Activated naive CD8-positive, alpha-beta T cell treated with anti-CD3 and anti-CD28 coated beads, Interleukin-2, amount 50 U/mL, for 24 hours (primary cell): Measurements from ENCODE around the gene LAMTOR3.
A peak's percentile ranks its signal among the peaks of the same experiment; 100 is the strongest.

Experiments
- ATAC-seq: fragments of 150-1000 bp; cut with Tn5 transposase; one replicate; pipeline ENCODE4 v1.10.0; 2021
- DNase-seq: peaks from one replicate; pipeline ENCODE4 v3.0.0; 2021
- H3K27ac Mint-ChIP-seq: one replicate; pipeline ENCODE4 v1.8.0; 2021; ENCODE audit warnings: mild to moderate bottlenecking, mixed read lengths
- H3K27me3 Mint-ChIP-seq: one replicate; pipeline ENCODE4 v1.8.0; 2021; ENCODE audit warnings: mixed read lengths
- H3K36me3 Mint-ChIP-seq: one replicate; pipeline ENCODE4 v1.8.0; 2021; ENCODE audit warnings: low read depth, mixed read lengths
- H3K4me1 Mint-ChIP-seq: one replicate; pipeline ENCODE4 v1.8.0; 2021; ENCODE audit warnings: mixed read lengths
- H3K4me3 Mint-ChIP-seq: one replicate; pipeline ENCODE4 v1.8.0; 2021; ENCODE audit warnings: mild to moderate bottlenecking, moderate library complexity, mixed read lengths
- H3K9me3 Mint-ChIP-seq: one replicate; pipeline ENCODE4 v1.8.0; 2021; ENCODE audit warnings: mixed read lengths

Gene LAMTOR3, protein sequence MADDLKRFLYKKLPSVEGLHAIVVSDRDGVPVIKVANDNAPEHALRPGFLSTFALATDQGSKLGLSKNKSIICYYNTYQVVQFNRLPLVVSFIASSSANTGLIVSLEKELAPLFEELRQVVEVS

DNA sequence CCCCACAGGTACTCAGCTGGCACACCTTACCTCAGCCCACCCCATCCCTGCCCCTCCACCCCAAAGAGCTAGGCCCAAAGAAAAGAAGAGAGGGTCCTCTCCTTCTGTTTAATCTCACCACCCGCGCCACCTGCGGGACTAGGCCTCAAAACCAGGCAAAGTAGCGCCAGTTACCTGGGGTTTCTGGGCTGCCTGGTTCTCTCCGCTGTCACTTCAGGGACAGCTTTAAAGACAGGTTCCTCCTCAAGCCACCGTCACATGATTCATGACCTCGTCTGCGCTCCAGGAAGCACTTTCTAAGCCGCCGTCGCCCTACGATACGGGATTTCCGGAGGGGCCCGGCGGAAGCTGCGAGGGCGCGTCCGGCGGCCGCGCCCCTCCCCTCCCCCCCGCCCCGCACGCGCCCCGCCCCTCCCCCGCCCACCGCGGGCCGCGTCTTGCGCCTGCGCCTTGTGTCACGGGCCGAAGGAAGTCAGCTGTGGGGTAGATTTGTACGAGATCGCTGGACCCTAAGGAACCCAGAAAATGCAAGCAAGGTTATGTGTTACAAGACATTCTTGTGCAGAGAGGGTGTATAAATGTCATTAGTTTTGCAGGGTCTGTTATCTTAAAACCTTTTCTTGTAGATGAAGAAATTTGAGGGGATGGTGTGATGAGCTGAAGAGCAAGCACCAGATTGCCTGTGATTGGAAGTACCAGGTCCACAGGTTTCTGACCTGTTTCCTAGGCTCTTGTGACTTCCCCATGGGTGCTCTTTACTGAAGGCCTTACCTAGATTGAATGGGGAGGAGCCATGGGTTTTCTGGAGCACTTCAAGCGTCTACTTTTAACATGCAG lies at the start of gene LAMTOR3:
Gene LAMTOR3, minus strand, starts transcription at position 267 of the 837 bp plus-strand sequence. CDS start 464 bp downstream, outside the sequence.
- Mint-ChIP-seq H3K27ac (peak within 1 kb of the TSS; percentile 95), H3K4me1 (peaks cover 42% of the 10 kb centered on the region), H3K4me3 (peak within 1 kb of the TSS; percentile 97), H3K9me3 (no peaks in the 10 kb centered on the region), H3K36me3 (peaks cover 11% of the 10 kb centered on the region), H3K27me3 (no peaks in the 10 kb centered on the region)
- ATAC-seq = peak; percentile 100
- peak; percentile 86 for DNase-seq

- Mint-ChIP-seq H3K4me3 (no peak overlapping the region), H3K27ac (peak overlapping the region; percentile 28), H3K36me3 (peaks cover 65% of the 10 kb centered on the region), H3K4me1 (peaks cover 42% of the 10 kb centered on the region), H3K9me3 (peaks cover 14% of the 10 kb centered on the region), H3K27me3 (no peaks in the 10 kb centered on the region)
- ATAC-seq (no peak), DNase-seq (no peak)
These were observed 44.1 kb upstream of the LAMTOR3 start for GRCh38 chr4:99938243-99938753.

- no peak overlapping the region for H3K4me3 Mint-ChIP-seq
- DNase-seq (no peak), ATAC-seq (no peak)
- H3K27ac Mint-ChIP-seq = no peak overlapping the region
- H3K36me3 Mint-ChIP-seq = peaks cover 61% of the 10 kb centered on the region
- H3K9me3 Mint-ChIP-seq = peaks cover 11% of the 10 kb centered on the region
- peaks cover 38% of the 10 kb centered on the region for H3K4me1 Mint-ChIP-seq
- H3K27me3 Mint-ChIP-seq = no peaks in the 10 kb centered on the region
These were observed 40.7 kb upstream of the LAMTOR3 start for GRCh38 chr4:99934891-99935290.

GRCh38 chr4:99927566-99927965 lies 33.3 kb upstream of the LAMTOR3 start:
- H3K4me1 Mint-ChIP-seq = peaks cover 19% of the 10 kb centered on the region
- H3K27ac Mint-ChIP-seq = no peak overlapping the region
- ATAC-seq (no peak), DNase-seq (no peak)
- no peak overlapping the region for H3K4me3 Mint-ChIP-seq
- H3K36me3 Mint-ChIP-seq = peaks cover 31% of the 10 kb centered on the region
- H3K27me3 Mint-ChIP-seq = no peaks in the 10 kb centered on the region
- H3K9me3 Mint-ChIP-seq = no peaks in the 10 kb centered on the region

DNA sequence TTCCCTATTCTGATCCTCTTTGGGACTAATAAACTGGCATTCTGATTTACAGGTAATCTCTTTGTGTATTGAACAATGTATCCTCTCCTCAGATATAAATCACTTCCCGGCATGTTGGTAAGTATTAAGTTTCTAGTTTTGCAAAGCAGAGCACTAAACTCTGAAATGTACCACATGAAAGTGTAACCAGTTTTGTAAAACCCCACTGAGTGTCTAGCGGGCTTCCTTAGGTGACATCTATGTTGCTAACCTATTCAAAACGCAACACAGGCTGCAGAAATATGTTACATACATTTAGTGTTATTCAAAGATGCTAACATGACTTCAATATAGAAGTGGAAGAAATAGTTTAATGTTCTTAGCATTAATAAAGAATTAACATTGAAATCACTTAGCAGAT lies 26.9 kb upstream of the LAMTOR3 start:
- Mint-ChIP-seq H3K27ac (no peak overlapping the region), H3K9me3 (peaks cover 8% of the 10 kb centered on the region), H3K4me1 (peaks cover 13% of the 10 kb centered on the region), H3K27me3 (no peaks in the 10 kb centered on the region), H3K4me3 (no peak overlapping the region), H3K36me3 (peaks cover 52% of the 10 kb centered on the region)
- ATAC-seq (no peak), DNase-seq (no peak)

- ATAC-seq (no peak), DNase-seq (no peak)
- no peaks in the 10 kb centered on the region for H3K27me3 Mint-ChIP-seq
- H3K4me3 Mint-ChIP-seq = no peak overlapping the region
- peaks cover 61% of the 10 kb centered on the region for H3K36me3 Mint-ChIP-seq
- no peak overlapping the region for H3K27ac Mint-ChIP-seq
- peaks cover 9% of the 10 kb centered on the region for H3K4me1 Mint-ChIP-seq
- H3K9me3 Mint-ChIP-seq = peaks cover 8% of the 10 kb centered on the region
These were observed 24.4 kb upstream of the LAMTOR3 start for GRCh38 chr4:99918656-99919055.

DNA sequence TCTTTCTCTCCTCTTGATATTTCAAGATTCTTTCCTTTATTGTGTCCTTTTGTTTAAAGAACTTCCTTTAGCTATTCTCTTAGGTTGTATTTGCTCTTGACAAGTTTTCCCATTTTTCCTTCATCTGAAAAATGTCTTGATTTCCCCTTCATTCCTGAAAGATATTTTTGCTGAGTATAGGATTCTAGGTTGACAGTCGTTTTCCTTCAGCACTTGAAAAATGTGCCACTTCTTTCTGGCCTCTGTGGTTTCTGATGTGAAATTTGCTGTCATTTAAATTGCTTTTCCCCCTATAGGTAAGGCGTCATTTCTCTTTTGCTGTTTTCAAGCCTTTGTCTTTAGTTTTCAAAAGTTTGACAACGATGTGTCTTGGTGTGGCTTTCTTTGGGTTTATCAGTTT lies 23.3 kb upstream of the LAMTOR3 start:
- no peaks in the 10 kb centered on the region for H3K27me3 Mint-ChIP-seq
- H3K4me3 Mint-ChIP-seq = no peak overlapping the region
- H3K36me3 Mint-ChIP-seq = peaks cover 62% of the 10 kb centered on the region
- no peak overlapping the region for H3K27ac Mint-ChIP-seq
- peaks cover 8% of the 10 kb centered on the region for H3K9me3 Mint-ChIP-seq
- no peak for DNase-seq
- no peak for ATAC-seq
- H3K4me1 Mint-ChIP-seq = peaks cover 9% of the 10 kb centered on the region

- no peaks in the 10 kb centered on the region for H3K27me3 Mint-ChIP-seq
- no peak for ATAC-seq
- peaks cover 54% of the 10 kb centered on the region for H3K36me3 Mint-ChIP-seq
- no peak overlapping the region for H3K4me3 Mint-ChIP-seq
- H3K4me1 Mint-ChIP-seq = no peaks in the 10 kb centered on the region
- H3K27ac Mint-ChIP-seq = no peak overlapping the region
- DNase-seq = no peak
- H3K9me3 Mint-ChIP-seq = peaks cover 8% of the 10 kb centered on the region
These were observed 21.2 kb upstream of the LAMTOR3 start for GRCh38 chr4:99915449-99915848.

- Mint-ChIP-seq H3K27me3 (no peaks in the 10 kb centered on the region), H3K27ac (peak overlapping the region; percentile 83), H3K36me3 (peaks cover 11% of the 10 kb centered on the region), H3K9me3 (no peaks in the 10 kb centered on the region), H3K4me1 (peaks cover 42% of the 10 kb centered on the region), H3K4me3 (peak overlapping the region; percentile 97)
- DNase-seq (no peak), ATAC-seq (no peak)
These were observed 771 bp upstream of the LAMTOR3 start for GRCh38 chr4:99894998-99895397.

GRCh38 chr4:99893839-99894160 lies 427 bp downstream of the LAMTOR3 start:
- no peaks in the 10 kb centered on the region for H3K9me3 Mint-ChIP-seq
- DNase-seq (no peak), ATAC-seq (no peak)
- H3K27me3 Mint-ChIP-seq = no peaks in the 10 kb centered on the region
- H3K4me3 Mint-ChIP-seq = peak overlapping the region; percentile 97
- peaks cover 14% of the 10 kb centered on the region for H3K36me3 Mint-ChIP-seq
- H3K4me1 Mint-ChIP-seq = peaks cover 42% of the 10 kb centered on the region
- H3K27ac Mint-ChIP-seq = peak overlapping the region; percentile 95

- H3K4me3 Mint-ChIP-seq = peak overlapping the region; percentile 97
- peak overlapping the region; percentile 95 for H3K27ac Mint-ChIP-seq
- H3K27me3 Mint-ChIP-seq = no peaks in the 10 kb centered on the region
- H3K9me3 Mint-ChIP-seq = no peaks in the 10 kb centered on the region
- no peak for ATAC-seq
- peaks cover 42% of the 10 kb centered on the region for H3K4me1 Mint-ChIP-seq
- no peak for DNase-seq
- H3K36me3 Mint-ChIP-seq = peaks cover 14% of the 10 kb centered on the region
These were observed 1.2 kb downstream of the LAMTOR3 start for GRCh38 chr4:99893029-99893428.

DNA sequence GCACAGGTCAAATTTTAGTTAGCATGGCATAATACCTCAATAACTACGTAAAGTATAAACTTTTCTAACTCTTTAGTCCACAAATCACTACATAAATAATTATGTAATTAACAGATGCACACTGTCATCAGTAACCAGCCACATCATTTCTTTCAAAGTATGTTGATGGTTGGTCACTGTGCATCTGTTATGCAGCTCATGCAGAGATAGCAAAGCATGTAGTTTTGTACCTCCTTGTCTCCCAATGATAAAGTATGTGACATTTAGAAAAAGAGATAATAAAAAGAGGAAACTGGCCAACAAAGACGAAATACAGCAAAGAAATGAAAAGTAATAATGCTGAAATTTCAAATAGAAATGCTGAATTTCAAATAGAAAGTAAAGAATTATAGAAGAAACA lies 2.9 kb downstream of the LAMTOR3 start:
- no peak for ATAC-seq
- no peaks in the 10 kb centered on the region for H3K9me3 Mint-ChIP-seq
- peaks cover 42% of the 10 kb centered on the region for H3K4me1 Mint-ChIP-seq
- no peaks in the 10 kb centered on the region for H3K27me3 Mint-ChIP-seq
- no peak overlapping the region for H3K27ac Mint-ChIP-seq
- peak overlapping the region; percentile 9 for H3K4me3 Mint-ChIP-seq
- H3K36me3 Mint-ChIP-seq = peaks cover 15% of the 10 kb centered on the region
- no peak for DNase-seq

DNA sequence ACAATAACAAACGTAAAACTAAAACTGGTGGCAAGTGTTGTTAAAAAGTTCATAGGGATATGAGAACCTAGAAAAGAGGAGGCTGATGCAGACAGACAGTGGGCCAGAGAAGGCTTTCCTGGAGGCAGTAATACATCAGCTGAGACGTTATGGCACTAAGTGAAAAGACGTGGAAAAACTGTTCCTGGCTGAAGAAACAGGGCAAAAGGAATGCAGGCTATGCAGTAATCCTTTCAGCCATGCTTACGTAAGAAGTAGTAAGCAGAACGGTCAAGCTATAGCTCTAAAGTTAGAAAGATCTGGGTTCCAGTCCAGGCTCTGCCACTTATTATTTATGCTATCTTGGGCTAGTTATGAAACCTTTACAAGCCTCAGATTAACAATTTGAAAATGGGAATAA lies 6.4 kb downstream of the LAMTOR3 start:
- DNase-seq (no peak), ATAC-seq (no peak)
- no peaks in the 10 kb centered on the region for H3K9me3 Mint-ChIP-seq
- H3K4me1 Mint-ChIP-seq = peaks cover 22% of the 10 kb centered on the region
- no peak overlapping the region for H3K27ac Mint-ChIP-seq
- no peak overlapping the region for H3K4me3 Mint-ChIP-seq
- H3K36me3 Mint-ChIP-seq = peaks cover 22% of the 10 kb centered on the region
- H3K27me3 Mint-ChIP-seq = no peaks in the 10 kb centered on the region

- Mint-ChIP-seq H3K36me3 (peaks cover 18% of the 10 kb centered on the region), H3K27ac (no peak overlapping the region), H3K4me3 (no peak overlapping the region), H3K9me3 (no peaks in the 10 kb centered on the region), H3K27me3 (no peaks in the 10 kb centered on the region), H3K4me1 (peaks cover 9% of the 10 kb centered on the region)
- DNase-seq (no peak), ATAC-seq (no peak)
These were observed 8.1 kb downstream of the LAMTOR3 start for GRCh38 chr4:99886146-99886545.

DNA sequence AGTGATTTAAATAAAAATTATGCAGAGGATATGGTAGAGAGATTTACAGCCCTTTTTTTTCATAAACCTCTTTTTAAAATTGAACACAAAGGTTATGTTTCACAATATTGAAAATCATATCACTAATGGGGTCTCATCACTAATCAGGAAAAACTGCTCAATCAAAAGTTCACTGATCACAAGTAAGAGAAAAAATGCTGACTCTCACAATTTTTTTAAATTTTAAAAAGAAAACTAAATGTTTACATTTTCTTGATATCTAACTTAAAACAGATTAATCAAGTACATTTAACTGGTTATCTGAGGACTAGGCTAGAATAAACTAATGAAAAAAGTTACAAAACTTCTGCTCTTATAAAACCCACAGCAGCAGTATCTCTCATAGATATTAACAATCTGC lies 8.5 kb downstream of the LAMTOR3 start:
- no peak overlapping the region for H3K4me3 Mint-ChIP-seq
- H3K27me3 Mint-ChIP-seq = no peaks in the 10 kb centered on the region
- DNase-seq (no peak), ATAC-seq (no peak)
- peaks cover 5% of the 10 kb centered on the region for H3K4me1 Mint-ChIP-seq
- no peak overlapping the region for H3K27ac Mint-ChIP-seq
- H3K9me3 Mint-ChIP-seq = no peaks in the 10 kb centered on the region
- peaks cover 17% of the 10 kb centered on the region for H3K36me3 Mint-ChIP-seq
